A673 (cell line): Measurements from ENCODE around the gene BBS12.

Experiments
- EZH2 ChIP-seq: fragments of 200-600 bp; sonication (generic); IDR thresholded peaks from 2 replicates; pipeline ENCODE4 v1.6.1; 2017; ENCODE audit warnings: borderline replicate concordance, low read depth, mild to moderate bottlenecking, mixed read lengths, antibody characterized with exemption, low read length; ENCODE audit not compliant: poor library complexity, severe bottlenecking
- TF ChIP-seq, protein P1 (sequence below): fragments of 300-800, 200-600 bp; sonication (generic); conservative IDR thresholded peaks from 2 replicates; pipeline ENCODE4 v1.5.1; 2017; ENCODE audit warnings: low read depth, mild to moderate bottlenecking, antibody characterized with exemption, low read length, moderate library complexity, mixed read lengths

DNA sequence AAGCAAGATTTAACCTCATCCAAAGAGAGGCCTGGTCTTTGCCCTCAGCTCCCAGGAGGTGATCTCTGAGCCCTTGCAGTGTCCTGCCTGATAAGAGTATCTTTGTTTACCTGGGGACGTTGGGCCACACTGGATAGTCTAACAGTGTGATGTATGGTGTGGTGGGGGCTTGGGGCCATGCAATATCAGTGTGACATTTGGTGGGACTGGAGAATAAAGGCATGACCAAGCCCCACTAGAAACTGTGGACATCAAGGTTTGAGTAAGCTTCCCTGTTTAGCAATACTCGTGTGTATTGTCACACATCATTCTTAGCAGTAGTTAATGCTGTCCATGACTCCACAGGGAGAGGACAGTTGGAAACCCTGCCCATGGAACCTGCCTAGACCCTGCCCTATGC, 34.4 kb downstream of the BBS12 start:
- TF ChIP-seq, protein P1, sequence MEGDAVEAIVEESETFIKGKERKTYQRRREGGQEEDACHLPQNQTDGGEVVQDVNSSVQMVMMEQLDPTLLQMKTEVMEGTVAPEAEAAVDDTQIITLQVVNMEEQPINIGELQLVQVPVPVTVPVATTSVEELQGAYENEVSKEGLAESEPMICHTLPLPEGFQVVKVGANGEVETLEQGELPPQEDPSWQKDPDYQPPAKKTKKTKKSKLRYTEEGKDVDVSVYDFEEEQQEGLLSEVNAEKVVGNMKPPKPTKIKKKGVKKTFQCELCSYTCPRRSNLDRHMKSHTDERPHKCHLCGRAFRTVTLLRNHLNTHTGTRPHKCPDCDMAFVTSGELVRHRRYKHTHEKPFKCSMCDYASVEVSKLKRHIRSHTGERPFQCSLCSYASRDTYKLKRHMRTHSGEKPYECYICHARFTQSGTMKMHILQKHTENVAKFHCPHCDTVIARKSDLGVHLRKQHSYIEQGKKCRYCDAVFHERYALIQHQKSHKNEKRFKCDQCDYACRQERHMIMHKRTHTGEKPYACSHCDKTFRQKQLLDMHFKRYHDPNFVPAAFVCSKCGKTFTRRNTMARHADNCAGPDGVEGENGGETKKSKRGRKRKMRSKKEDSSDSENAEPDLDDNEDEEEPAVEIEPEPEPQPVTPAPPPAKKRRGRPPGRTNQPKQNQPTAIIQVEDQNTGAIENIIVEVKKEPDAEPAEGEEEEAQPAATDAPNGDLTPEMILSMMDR, result no peak
- TF ChIP-seq EZH2, result no peak
